ENCODE results near the gene KRT17. TPM values are rescaled to one million over a fixed set of nuclear protein-coding genes. Genes with fewer than 3 reads are reported as not detected.
A peak's percentile ranks its signal among the peaks of the same experiment; 100 is the strongest.

KRT17 gene
- polyA plus RNA-seq, 1 donor (not counting 4 experiments of a cell fraction or from before 2014, with no cell fraction given) = 8,666 TPM

GRCh38 chr17:41619036-41619926, 5.1 kb downstream of the KRT17 start:
- Histone ChIP-seq H3K27ac (ENCODE audit: control insufficient read depth, insufficient read depth, low read length) (no peak overlapping the region), H3K79me2 (ENCODE audit: control insufficient read depth, insufficient read depth, low read length) (peaks cover 15% of the 10 kb centered on the region), H4K20me1 (ENCODE audit: control insufficient read depth, extremely low read depth, insufficient read depth, low read length) (no peaks in the 10 kb centered on the region), H2AFZ (ENCODE audit: control insufficient read depth, low read length) (no peak overlapping the region), H3K4me2 (ENCODE audit: control insufficient read depth, extremely low read depth, insufficient read depth, low read depth, low read length) (no peak overlapping the region), H3K9ac (ENCODE audit: control insufficient read depth, extremely low read depth, insufficient read depth, low read length) (no peak overlapping the region), H3K9me1 (ENCODE audit: control insufficient read depth, extremely low read depth, insufficient read depth, low read length) (no peaks in the 10 kb centered on the region), H3K9me3 (ENCODE audit: control insufficient read depth, low read depth, low read length) (no peaks in the 10 kb centered on the region), H3K4me1 (ENCODE audit: control insufficient read depth, extremely low read depth, insufficient read depth, low read length) (peaks cover 44% of the 10 kb centered on the region), H3K27me3 (ENCODE audit: control insufficient read depth, extremely low read depth, insufficient read depth, low read length) (no peaks in the 10 kb centered on the region), H3K4me3 (ENCODE audit: control insufficient read depth in 2 of 3, extremely low read depth in 1 of 3, insufficient read depth in 2 of 3, low read depth in 1 of 3, low read length in 3 of 3) (no peak overlapping the region), H3K36me3 (ENCODE audit: control insufficient read depth in 2 of 2, extremely low read depth in 1 of 2, insufficient read depth in 2 of 2, low read length in 2 of 2) (peaks cover 3 to 20% of the 10 kb centered on the region in 2 experiments)
- dilution Hi-C loops (cut with MboI; ENCODE audit: extremely low pct_ligation_motif_present, low sequenced_read_pairs) = no loop called here
- FAIRE-seq (peak; percentile 85), DNase-seq (ENCODE audit: low read depth, low spot score) (no peak)
- TF ChIP-seq EZH2 (IDR thresholded peaks at IDR 0.05; ENCODE audit: low read length) = no peak
- TF ChIP-seq, protein P1, sequence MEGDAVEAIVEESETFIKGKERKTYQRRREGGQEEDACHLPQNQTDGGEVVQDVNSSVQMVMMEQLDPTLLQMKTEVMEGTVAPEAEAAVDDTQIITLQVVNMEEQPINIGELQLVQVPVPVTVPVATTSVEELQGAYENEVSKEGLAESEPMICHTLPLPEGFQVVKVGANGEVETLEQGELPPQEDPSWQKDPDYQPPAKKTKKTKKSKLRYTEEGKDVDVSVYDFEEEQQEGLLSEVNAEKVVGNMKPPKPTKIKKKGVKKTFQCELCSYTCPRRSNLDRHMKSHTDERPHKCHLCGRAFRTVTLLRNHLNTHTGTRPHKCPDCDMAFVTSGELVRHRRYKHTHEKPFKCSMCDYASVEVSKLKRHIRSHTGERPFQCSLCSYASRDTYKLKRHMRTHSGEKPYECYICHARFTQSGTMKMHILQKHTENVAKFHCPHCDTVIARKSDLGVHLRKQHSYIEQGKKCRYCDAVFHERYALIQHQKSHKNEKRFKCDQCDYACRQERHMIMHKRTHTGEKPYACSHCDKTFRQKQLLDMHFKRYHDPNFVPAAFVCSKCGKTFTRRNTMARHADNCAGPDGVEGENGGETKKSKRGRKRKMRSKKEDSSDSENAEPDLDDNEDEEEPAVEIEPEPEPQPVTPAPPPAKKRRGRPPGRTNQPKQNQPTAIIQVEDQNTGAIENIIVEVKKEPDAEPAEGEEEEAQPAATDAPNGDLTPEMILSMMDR (optimal IDR thresholded peaks at IDR 0.05 in 1 of 3, IDR thresholded peaks at IDR 0.05 in 1 of 3, conservative IDR thresholded peaks at IDR 0.05 in 1 of 3; ENCODE audit: extremely low read depth in 1 of 3, insufficient read depth in 2 of 3, low read length in 3 of 3) = no peak

DNA sequence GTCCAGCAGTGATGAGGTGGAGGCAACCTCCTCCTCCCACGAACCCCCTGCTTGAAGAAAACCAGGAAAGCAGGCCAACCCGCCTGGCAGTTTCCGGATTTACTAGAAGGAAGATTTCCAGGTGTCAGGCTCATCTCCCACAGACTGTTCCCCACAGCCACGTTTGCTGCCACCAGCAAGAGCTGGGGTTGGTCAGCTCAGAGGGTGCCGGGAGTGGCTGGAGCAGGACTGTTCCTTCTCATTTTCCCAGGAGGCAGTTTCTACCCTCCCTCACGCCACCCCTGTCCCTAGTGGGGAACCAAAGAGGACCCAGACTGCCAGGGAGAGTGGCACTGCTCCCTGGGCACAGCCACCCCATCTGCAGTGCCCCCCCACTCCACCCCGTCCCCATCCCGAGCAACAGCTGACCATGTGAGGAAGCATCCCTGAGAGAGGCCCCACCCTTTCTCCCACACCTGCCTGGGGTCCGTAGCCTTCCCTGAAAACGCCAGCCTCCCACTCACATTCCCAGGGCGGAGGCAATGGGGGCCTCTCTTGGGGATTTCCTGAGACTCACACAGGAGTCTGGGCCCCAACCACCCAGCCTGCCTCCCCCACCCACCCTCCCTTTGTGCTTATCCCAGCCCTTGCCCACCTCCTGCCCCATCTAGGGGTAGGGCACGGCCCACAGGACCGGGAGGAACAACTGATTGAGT, 5.9 kb downstream of the KRT17 start:
- Histone ChIP-seq H3K27ac (ENCODE audit: control insufficient read depth, insufficient read depth, low read length) (peak overlapping the region; percentile 36), H3K4me2 (ENCODE audit: control insufficient read depth, extremely low read depth, insufficient read depth, low read depth, low read length) (no peak overlapping the region), H3K9me1 (ENCODE audit: control insufficient read depth, extremely low read depth, insufficient read depth, low read length) (no peaks in the 10 kb centered on the region), H3K4me1 (ENCODE audit: control insufficient read depth, extremely low read depth, insufficient read depth, low read length) (peaks cover 44% of the 10 kb centered on the region), H2AFZ (ENCODE audit: control insufficient read depth, low read length) (no peak overlapping the region), H3K27me3 (ENCODE audit: control insufficient read depth, extremely low read depth, insufficient read depth, low read length) (no peaks in the 10 kb centered on the region), H3K79me2 (ENCODE audit: control insufficient read depth, insufficient read depth, low read length) (peaks cover 11% of the 10 kb centered on the region), H3K9ac (ENCODE audit: control insufficient read depth, extremely low read depth, insufficient read depth, low read length) (no peak overlapping the region), H3K36me3 (ENCODE audit: control insufficient read depth in 2 of 2, extremely low read depth in 1 of 2, insufficient read depth in 2 of 2, low read length in 2 of 2) (peaks cover 3 to 20% of the 10 kb centered on the region in 2 experiments), H3K4me3 (ENCODE audit: control insufficient read depth in 2 of 3, extremely low read depth in 1 of 3, insufficient read depth in 2 of 3, low read depth in 1 of 3, low read length in 3 of 3) (no peak overlapping the region), H4K20me1 (ENCODE audit: control insufficient read depth, extremely low read depth, insufficient read depth, low read length) (no peaks in the 10 kb centered on the region), H3K9me3 (ENCODE audit: control insufficient read depth, low read depth, low read length) (no peaks in the 10 kb centered on the region)
- DNase-seq (ENCODE audit: low read depth, low spot score) (no peak), FAIRE-seq (no peak)
- dilution Hi-C loops (cut with MboI; ENCODE audit: extremely low pct_ligation_motif_present, low sequenced_read_pairs) = no loop called here
- TF ChIP-seq EZH2 (IDR thresholded peaks at IDR 0.05; ENCODE audit: low read length) = no peak
- TF ChIP-seq, protein P1 (optimal IDR thresholded peaks at IDR 0.05 in 1 of 3, IDR thresholded peaks at IDR 0.05 in 1 of 3, conservative IDR thresholded peaks at IDR 0.05 in 1 of 3; ENCODE audit: extremely low read depth in 1 of 3, insufficient read depth in 2 of 3, low read length in 3 of 3) = no peak

Measured in keratinocyte (primary cell).